H1 (cell line): Measurements from ENCODE around the gene LRP1-AS. TPM values are rescaled to one million over a fixed set of nuclear protein-coding genes. Genes with fewer than 3 reads are reported as not detected.

ENCODE experiments used
- BACH1 ChIP-seq: IDR thresholded peaks from 2 replicates; pipeline ENCODE4 v1.6.1; 2012; ENCODE audit warnings: low read length, improper control_type of control experiment
- NANOG ChIP-seq: IDR thresholded peaks from 2 replicates; pipeline ENCODE4 v1.6.1; 2011; ENCODE audit warnings: low read length, low read depth, mild to moderate bottlenecking, inconsistent platforms; ENCODE audit not compliant: insufficient read depth, poor library complexity, severe bottlenecking
- SIRT6 ChIP-seq: IDR thresholded peaks from one replicate; pipeline ENCODE4 v1.7.1; 2012; ENCODE audit warnings: low read length, inconsistent platforms
- ZNF274 ChIP-seq: IDR thresholded peaks from 2 replicates; pipeline ENCODE4 v1.7.0; 2012; ENCODE audit warnings: low read length, borderline replicate concordance; ENCODE audit errors: extremely low read depth
- polyA plus RNA-seq, 7 experiments: library from polyadenylated mRNA; depleted of rRNA in 3 of 7; stranded (reverse) in 5 of 7; unstranded in 2 of 7; fragments of >200 nt in 5 of 7; fragments of 200-250 nt in 2 of 7; gene quantifications; 1 replicate in 5 of 7; 2 replicates in 1 of 7; 4 replicates in 1 of 7; pipeline versions ENCODE4 v1.2.1 to v1.2.3, GENCODE V29; 2011 to 2013; ENCODE audit warnings: missing spikeins in 2 of 7, mixed read lengths in 2 of 7
- total RNA-seq: library from RNA; stranded (reverse); fragmentation: NEBNext Ultra II Directional; extraction: Animal tissue kit (Norgen Biotek cat#: 25700); gene quantifications from 2 replicates; pipeline ENCODE4 v1.2.1, GENCODE V29; 2021
- TF ChIP-seq, protein P1 (sequence below): IDR thresholded peaks from 2 replicates; pipeline ENCODE4 v1.6.1; 2012; ENCODE audit warnings: inconsistent platforms

LRP1-AS gene
- total and polyA plus RNA-seq, 2 of the 8 experiments (the other 6 are each of a cell fraction or from before 2014, with no cell fraction given): not detected

DNA sequence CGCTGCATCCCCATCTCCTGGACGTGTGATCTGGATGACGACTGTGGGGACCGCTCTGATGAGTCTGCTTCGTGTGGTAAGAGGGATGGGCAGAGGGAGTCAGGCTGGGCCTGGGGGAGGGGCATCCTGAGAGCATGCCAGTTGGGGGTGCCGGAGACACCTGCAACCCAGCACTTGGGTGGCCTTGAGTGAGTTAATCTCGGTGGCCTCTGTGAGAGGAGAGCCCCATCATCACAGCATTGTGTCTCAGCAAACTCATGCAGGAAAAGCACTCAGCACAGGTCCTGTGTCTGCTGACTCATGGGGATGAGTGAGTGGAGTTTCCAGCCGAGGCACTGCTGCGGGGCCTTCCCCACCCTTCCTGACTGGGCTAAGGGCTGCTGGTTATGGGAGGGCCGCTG is 19.6 kb upstream of the LRP1-AS start (continued):
- TF ChIP-seq, protein P1, sequence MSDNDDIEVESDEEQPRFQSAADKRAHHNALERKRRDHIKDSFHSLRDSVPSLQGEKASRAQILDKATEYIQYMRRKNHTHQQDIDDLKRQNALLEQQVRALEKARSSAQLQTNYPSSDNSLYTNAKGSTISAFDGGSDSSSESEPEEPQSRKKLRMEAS: no peak
- no peak for TF ChIP-seq BACH1
- TF ChIP-seq NANOG: no peak
- no peak for TF ChIP-seq ZNF274
- TF ChIP-seq SIRT6: no peak
